HG03139 (cell line): ENCODE measurements around the gene PRDM15.

Experiments
- ATAC-seq: cut with Tn5 transposase; IDR thresholded peaks from one replicate; pipeline ENCODE4 v1.9.1; 2021; ENCODE audit not compliant: unreplicated experiment

Gene PRDM15

DNA sequence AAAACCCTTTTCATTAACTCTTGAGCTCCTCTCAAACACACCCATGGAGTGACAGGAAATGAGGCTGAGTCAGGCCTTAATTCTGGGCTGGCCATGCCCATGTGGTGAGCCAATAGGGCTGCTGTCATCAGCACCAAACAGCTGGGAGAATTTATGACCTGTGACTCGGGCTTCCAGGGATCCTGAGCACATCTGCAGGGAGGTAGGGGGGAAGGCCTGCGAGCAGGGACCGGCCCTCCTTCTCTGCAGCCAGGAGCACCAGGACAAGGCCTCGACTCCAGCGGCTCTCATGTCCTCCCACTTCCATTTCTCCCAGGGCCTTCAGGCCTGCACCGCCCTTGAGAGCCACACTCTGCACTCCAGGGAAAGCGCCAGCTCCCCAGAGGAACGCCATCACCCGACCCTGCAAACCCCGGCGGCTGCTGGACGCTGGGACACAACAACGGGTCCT lies 126.9 kb downstream of the PRDM15 start:
- no peak for ATAC-seq

GRCh38 chr21:41751611-41752011 lies 127.5 kb downstream of the PRDM15 start:
- ATAC-seq = no peak

- no peak for ATAC-seq
Measured at GRCh38 chr21:41750532-41751151, 128.5 kb downstream of the PRDM15 start.

DNA sequence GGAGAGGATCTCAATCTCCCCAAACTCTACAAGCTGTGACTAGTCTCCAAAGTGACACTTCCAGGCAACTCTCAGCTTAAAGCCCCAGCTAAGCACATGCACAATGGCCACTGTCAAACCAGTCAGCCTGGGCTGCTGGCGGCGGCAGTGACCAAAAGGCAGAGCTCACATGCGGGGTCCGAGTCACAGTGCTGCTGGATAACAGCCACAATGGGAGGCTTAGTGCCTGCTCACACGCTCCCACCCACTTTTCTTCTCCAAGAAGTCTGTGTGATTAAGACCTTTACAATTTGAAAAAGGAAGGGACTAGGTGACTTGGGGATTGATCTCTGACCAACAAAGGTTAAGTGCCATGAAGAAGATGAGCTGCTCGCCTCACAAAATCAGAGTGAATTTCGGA lies 129.1 kb downstream of the PRDM15 start:
- ATAC-seq = no peak

DNA sequence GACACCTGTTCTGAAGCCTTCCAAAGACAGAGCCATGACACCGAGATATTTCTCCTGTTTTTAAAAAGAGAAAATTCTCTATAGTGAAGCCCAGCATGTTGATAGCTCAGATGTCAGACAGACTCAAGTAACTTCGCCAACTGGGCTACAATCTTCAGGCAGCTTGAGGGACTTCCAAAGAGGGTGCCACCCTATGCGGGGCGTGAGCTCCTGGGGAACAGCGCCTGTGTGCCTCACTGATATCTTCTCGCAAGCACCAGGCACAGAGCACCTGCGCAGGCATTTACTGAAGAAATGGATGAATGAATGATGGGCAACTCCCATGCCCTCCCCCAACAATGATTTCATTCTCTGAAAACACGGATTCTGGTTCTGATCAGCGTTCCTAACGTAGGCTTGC lies 129.9 kb downstream of the PRDM15 start:
- ATAC-seq = no peak
